ENCODE data around the gene KPTN. TPM values are rescaled to one million over a fixed set of nuclear protein-coding genes. Genes with fewer than 3 reads are reported as not detected.

KPTN gene
- total and polyA plus RNA-seq, 2 of the 13 experiments (the other 11 are each of a cell fraction or from before 2014, with no cell fraction given), result 9.1 to 13.3 TPM

GRCh38 chr19:47514869-47515588 is 31.0 kb upstream of the KPTN start, which contains the start of gene NAPA (continued):
- TF ChIP-seq, protein P1, sequence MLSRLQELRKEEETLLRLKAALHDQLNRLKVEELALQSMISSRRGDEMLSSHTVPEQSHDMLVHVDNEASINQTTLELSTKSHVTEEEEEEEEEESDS (CRISPR knock-in tag; IDR thresholded peaks at IDR 0.05; ENCODE audit: borderline replicate concordance), result no peak
- TF ChIP-seq ARNTL (CRISPR knock-in tag; IDR thresholded peaks at IDR 0.05), result peak; percentile 93
- peak; percentile 82; the same call in 1 of the 2 replicates for TF ChIP-seq ELF4 (CRISPR knock-in tag; IDR thresholded peaks at IDR 0.05; ENCODE audit: borderline replicate concordance)
- TF ChIP-seq, protein P2, sequence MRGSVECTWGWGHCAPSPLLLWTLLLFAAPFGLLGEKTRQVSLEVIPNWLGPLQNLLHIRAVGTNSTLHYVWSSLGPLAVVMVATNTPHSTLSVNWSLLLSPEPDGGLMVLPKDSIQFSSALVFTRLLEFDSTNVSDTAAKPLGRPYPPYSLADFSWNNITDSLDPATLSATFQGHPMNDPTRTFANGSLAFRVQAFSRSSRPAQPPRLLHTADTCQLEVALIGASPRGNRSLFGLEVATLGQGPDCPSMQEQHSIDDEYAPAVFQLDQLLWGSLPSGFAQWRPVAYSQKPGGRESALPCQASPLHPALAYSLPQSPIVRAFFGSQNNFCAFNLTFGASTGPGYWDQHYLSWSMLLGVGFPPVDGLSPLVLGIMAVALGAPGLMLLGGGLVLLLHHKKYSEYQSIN (CRISPR knock-in tag; IDR thresholded peaks at IDR 0.05; ENCODE audit: borderline replicate concordance), result no peak
- no peak for TF ChIP-seq SRY (CRISPR knock-in tag; IDR thresholded peaks at IDR 0.05)
- TF ChIP-seq ZEB1 (IDR thresholded peaks at IDR 0.05; ENCODE audit: insufficient replicate concordance, low read depth), result no peak
- TF ChIP-seq ZNF326 (CRISPR knock-in tag; IDR thresholded peaks at IDR 0.05; ENCODE audit: borderline replicate concordance), result no peak
- TF ChIP-seq ZFP36 (IDR thresholded peaks at IDR 0.05; ENCODE audit: borderline replicate concordance, low read depth, low read length, partially characterized antibody), result no peak
- no peak for TF ChIP-seq ISX (CRISPR knock-in tag; conservative IDR thresholded peaks at IDR 0.05)
- peak; percentile 53; the same call in 1 of the 2 replicates for TF ChIP-seq ZNF891 (CRISPR knock-in tag; IDR thresholded peaks at IDR 0.05)
- TF ChIP-seq, protein P3, sequence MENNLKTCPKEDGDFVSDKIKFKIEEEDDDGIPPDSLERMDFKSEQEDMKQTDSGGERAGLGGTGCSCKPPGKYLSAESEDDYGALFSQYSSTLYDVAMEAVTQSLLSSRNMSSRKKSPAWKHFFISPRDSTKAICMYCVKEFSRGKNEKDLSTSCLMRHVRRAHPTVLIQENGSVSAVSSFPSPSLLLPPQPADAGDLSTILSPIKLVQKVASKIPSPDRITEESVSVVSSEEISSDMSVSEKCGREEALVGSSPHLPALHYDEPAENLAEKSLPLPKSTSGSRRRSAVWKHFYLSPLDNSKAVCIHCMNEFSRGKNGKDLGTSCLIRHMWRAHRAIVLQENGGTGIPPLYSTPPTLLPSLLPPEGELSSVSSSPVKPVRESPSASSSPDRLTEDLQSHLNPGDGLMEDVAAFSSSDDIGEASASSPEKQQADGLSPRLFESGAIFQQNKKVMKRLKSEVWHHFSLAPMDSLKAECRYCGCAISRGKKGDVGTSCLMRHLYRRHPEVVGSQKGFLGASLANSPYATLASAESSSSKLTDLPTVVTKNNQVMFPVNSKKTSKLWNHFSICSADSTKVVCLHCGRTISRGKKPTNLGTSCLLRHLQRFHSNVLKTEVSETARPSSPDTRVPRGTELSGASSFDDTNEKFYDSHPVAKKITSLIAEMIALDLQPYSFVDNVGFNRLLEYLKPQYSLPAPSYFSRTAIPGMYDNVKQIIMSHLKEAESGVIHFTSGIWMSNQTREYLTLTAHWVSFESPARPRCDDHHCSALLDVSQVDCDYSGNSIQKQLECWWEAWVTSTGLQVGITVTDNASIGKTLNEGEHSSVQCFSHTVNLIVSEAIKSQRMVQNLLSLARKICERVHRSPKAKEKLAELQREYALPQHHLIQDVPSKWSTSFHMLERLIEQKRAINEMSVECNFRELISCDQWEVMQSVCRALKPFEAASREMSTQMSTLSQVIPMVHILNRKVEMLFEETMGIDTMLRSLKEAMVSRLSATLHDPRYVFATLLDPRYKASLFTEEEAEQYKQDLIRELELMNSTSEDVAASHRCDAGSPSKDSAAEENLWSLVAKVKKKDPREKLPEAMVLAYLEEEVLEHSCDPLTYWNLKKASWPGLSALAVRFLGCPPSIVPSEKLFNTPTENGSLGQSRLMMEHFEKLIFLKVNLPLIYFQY (CRISPR knock-in tag; IDR thresholded peaks at IDR 0.05; ENCODE audit: borderline replicate concordance), result no peak
- no peak for TF ChIP-seq GPBP1L1 (CRISPR knock-in tag; IDR thresholded peaks at IDR 0.05)
- TF ChIP-seq, protein P4, sequence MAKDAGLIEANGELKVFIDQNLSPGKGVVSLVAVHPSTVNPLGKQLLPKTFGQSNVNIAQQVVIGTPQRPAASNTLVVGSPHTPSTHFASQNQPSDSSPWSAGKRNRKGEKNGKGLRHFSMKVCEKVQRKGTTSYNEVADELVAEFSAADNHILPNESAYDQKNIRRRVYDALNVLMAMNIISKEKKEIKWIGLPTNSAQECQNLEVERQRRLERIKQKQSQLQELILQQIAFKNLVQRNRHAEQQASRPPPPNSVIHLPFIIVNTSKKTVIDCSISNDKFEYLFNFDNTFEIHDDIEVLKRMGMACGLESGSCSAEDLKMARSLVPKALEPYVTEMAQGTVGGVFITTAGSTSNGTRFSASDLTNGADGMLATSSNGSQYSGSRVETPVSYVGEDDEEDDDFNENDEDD (CRISPR knock-in tag; IDR thresholded peaks at IDR 0.05; ENCODE audit: borderline replicate concordance), result no peak
- peak; percentile 8 for TF ChIP-seq HCFC1 (IDR thresholded peaks at IDR 0.05; ENCODE audit: low read depth, low read length)
- TF ChIP-seq, protein P5, sequence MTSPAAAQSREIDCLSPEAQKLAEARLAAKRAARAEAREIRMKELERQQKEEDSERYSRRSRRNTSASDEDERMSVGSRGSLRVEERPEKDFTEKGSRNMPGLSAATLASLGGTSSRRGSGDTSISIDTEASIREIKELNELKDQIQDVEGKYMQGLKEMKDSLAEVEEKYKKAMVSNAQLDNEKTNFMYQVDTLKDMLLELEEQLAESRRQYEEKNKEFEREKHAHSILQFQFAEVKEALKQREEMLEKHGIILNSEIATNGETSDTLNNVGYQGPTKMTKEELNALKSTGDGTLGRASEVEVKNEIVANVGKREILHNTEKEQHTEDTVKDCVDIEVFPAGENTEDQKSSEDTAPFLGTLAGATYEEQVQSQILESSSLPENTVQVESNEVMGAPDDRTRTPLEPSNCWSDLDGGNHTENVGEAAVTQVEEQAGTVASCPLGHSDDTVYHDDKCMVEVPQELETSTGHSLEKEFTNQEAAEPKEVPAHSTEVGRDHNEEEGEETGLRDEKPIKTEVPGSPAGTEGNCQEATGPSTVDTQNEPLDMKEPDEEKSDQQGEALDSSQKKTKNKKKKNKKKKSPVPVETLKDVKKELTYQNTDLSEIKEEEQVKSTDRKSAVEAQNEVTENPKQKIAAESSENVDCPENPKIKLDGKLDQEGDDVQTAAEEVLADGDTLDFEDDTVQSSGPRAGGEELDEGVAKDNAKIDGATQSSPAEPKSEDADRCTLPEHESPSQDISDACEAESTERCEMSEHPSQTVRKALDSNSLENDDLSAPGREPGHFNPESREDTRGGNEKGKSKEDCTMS (CRISPR knock-in tag; conservative IDR thresholded peaks at IDR 0.05), result no peak
- 0 out of 2 replicates have a peak, but pooled peaks have one; percentile 42 for TF ChIP-seq ZNF816 (CRISPR knock-in tag; IDR thresholded peaks at IDR 0.05; ENCODE audit: borderline replicate concordance)
- no peak for TF ChIP-seq ZNF7 (CRISPR knock-in tag; IDR thresholded peaks at IDR 0.05)
- no peak for TF ChIP-seq ZIK1 (CRISPR knock-in tag; IDR thresholded peaks at IDR 0.05; ENCODE audit: borderline replicate concordance, low read depth)
